Naive thymus-derived CD4-positive, alpha-beta T cell (primary cell): Measurements from ENCODE around the gene NPAS3. TPM values are rescaled to one million over a fixed set of nuclear protein-coding genes. Genes with fewer than 3 reads are reported as not detected.

Experiments
- ATAC-seq: fragments of 150-1000 bp; cut with Tn5 transposase; 2 replicates; pipeline ENCODE4 v1.10.0; 2021; ENCODE audit warnings: mild to moderate bottlenecking, moderate library complexity
- CTCF ChIA-PET: fragments of 350-600 bp; sonication (Branson Sonifier 250); formaldehyde crosslinking; loops from one replicate; lab custom pipeline; 2021; ENCODE audit warnings: antibody characterized with exemption; lab: Charles Lee
- POLR2A ChIA-PET: fragments of 350-600 bp; sonication (Branson Sonifier 250); formaldehyde crosslinking; loops from one replicate; lab custom pipeline; 2021; ENCODE audit warnings: antibody characterized with exemption, inconsistent platforms; lab: Charles Lee
- DNase-seq, 9 donors: peaks; one replicate each; pipeline versions ENCODE4 v3.0.0 to v3.0.0-alpha.2; 2020 to 2022; ENCODE audit warnings: mixed read lengths in 1 of 9
- H3K27ac ChIP-seq: one replicate; pipeline ENCODE4 v1.7.0; 2013; ENCODE audit warnings: mild to moderate bottlenecking, low read depth, low read length, moderate library complexity
- H3K27me3 ChIP-seq, 2 donors: one replicate each; pipeline ENCODE4 v1.7.0; 2013; ENCODE audit warnings: low read length in 2 of 2, mild to moderate bottlenecking in 2 of 2, moderate library complexity in 2 of 2; ENCODE audit not compliant: control insufficient read depth in 2 of 2, insufficient read depth in 2 of 2
- H3K36me3 ChIP-seq, 3 experiments: 1 replicate in 2 of 3; 2 replicates in 1 of 3; pipeline ENCODE4 v1.7.0; 2013; ENCODE audit warnings: low read length in 3 of 3, mild to moderate bottlenecking in 3 of 3, moderate library complexity in 1 of 3; ENCODE audit not compliant: insufficient read depth in 3 of 3, control insufficient read depth in 2 of 3
- H3K4me1 ChIP-seq, 2 donors: one replicate each; pipeline ENCODE4 v1.7.0; 2013; ENCODE audit warnings: low read length in 2 of 2, mild to moderate bottlenecking in 2 of 2, moderate library complexity in 1 of 2; ENCODE audit not compliant: control insufficient read depth in 2 of 2, insufficient read depth in 2 of 2
- H3K4me3 ChIP-seq: 2 replicates; pipeline ENCODE4 v1.7.0; 2013; ENCODE audit warnings: mild to moderate bottlenecking, low read length
- H3K9me3 ChIP-seq, 3 experiments: 1 replicate in 2 of 3; 2 replicates in 1 of 3; pipeline ENCODE4 v1.7.0; 2013; ENCODE audit warnings: low read length in 3 of 3; ENCODE audit not compliant: control insufficient read depth in 2 of 3
- H3K27ac Mint-ChIP-seq, 9 donors: one replicate each; pipeline ENCODE4 v1.8.0; 2020 to 2022; ENCODE audit warnings: mixed read lengths in 9 of 9, mild to moderate bottlenecking in 8 of 9, moderate library complexity in 5 of 9, inconsistent platforms in 2 of 9
- H3K27me3 Mint-ChIP-seq, 5 donors: one replicate each; pipeline ENCODE4 v1.8.0; 2021 to 2022; ENCODE audit warnings: mixed read lengths in 5 of 5, mild to moderate bottlenecking in 1 of 5
- H3K36me3 Mint-ChIP-seq, 5 donors: one replicate each; pipeline ENCODE4 v1.8.0; 2020 to 2022; ENCODE audit warnings: mixed read lengths in 5 of 5, mild to moderate bottlenecking in 3 of 5, inconsistent platforms in 1 of 5
- H3K4me1 Mint-ChIP-seq, 7 donors: one replicate each; pipeline ENCODE4 v1.8.0; 2020 to 2022; ENCODE audit warnings: mixed read lengths in 7 of 7, mild to moderate bottlenecking in 3 of 7, inconsistent platforms in 1 of 7
- H3K4me3 Mint-ChIP-seq, 10 donors: one replicate each; pipeline ENCODE4 v1.8.0; 2020 to 2022; ENCODE audit warnings: mild to moderate bottlenecking in 10 of 10, mixed read lengths in 10 of 10, moderate library complexity in 6 of 10, inconsistent platforms in 2 of 10
- H3K9me3 Mint-ChIP-seq, 11 donors: one replicate each; pipeline ENCODE4 v1.8.0; 2020 to 2022; ENCODE audit warnings: mixed read lengths in 11 of 11, mild to moderate bottlenecking in 4 of 11, inconsistent platforms in 1 of 11, moderate library complexity in 1 of 11
- intact Hi-C, 2 donors: fragments of 100-400 bp; cut with micrococcal nuclease; formaldehyde crosslinking; loops; one replicate each; pipeline ENCODE4 v1.15.1; 2023
- polyA plus RNA-seq, 2 donors: library from polyadenylated mRNA; unstranded; fragments of 300-500 nt; fragmentation: Illumina TruSeq; gene quantifications; one replicate each; pipeline ENCODE4 v1.2.3, GENCODE V29; 2021
- total RNA-seq, 6 experiments: library from RNA in 5 of 6; stranded (reverse) in 5 of 6; gene quantifications; 1 replicate in 5 of 6; 2 replicates in 1 of 6; pipeline ENCODE4 v1.2.3 and lab custom pipeline; 2021 to 2026

Gene NPAS3
- total and polyA plus RNA-seq, 7 experiments from 2014 or later = not detected

DNA sequence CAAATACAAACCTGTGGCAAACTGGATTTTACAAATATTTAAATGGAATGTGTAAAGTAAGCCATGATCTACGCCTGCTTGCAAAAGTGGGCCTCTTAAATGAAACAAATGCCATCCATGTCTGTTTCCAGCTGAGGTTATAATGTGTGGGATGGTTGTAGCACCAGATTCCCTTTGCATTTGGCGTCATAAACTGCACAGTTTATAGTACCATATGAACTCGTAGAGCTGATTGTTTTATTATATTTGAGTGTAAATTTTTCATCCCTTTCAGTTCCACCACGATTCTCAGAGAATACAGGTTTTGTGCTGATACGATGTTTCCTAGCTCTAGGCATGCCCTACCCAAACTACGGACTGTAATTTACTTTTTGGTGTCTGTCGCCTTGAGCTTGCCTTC lies 637.3 kb downstream of the NPAS3 start:
- Mint-ChIP-seq H3K4me3 (no peak overlapping the region), H3K4me1 (no peaks in the 10 kb centered on the region), H3K27ac (no peak overlapping the region), H3K9me3 (peaks cover 0 to 16% (median 1%) of the 10 kb centered on the region in 11 donors), H3K36me3 (no peaks in the 10 kb centered on the region), H3K27me3 (no peaks in the 10 kb centered on the region)
- H3K27me3 ChIP-seq = no peaks in the 10 kb centered on the region
- H3K4me1 ChIP-seq = no peaks in the 10 kb centered on the region
- no peaks in the 10 kb centered on the region for H3K36me3 ChIP-seq
- no peaks in the 10 kb centered on the region for H3K9me3 ChIP-seq
- POLR2A ChIA-PET = no interaction called here
- CTCF ChIA-PET = no interaction called here
- no peak overlapping the region for H3K27ac ChIP-seq
- no peak for DNase-seq
- intact Hi-C loops = no loop called here
- ATAC-seq = no peak
- H3K4me3 ChIP-seq = no peak overlapping the region

DNA sequence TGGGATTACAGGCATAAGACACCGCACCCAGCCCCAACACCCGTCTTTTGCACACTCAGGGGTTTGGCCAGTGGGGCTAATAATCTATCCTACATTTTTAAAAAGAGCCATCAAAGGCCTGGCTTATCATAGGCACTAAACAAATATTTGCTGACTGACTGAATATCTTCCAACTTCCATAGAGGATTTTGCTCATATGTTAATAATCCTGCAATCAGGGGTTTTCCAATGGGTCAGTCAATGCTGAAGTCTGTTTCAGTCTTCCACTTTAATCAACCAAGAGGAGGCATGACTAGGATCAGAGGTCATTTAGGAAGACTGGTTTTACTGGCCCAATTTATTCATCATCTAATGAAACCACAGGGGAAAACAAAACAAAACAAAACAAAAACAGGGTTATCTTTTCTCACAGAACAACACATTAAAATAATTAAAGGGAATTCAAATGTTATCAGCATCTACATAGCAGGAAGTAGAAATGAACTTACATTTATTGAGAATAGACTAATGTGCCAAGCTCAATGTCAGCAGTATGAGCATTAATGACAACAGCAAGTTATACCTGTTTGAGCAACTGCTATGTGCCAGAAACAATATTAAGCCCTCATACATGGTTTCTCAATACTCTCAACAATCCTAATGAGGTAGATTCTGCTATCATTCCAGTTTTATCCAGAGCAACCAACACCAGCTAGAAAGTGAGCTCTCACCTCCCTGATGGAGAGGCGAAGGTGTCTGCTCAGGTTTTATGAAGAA lies 640.0 kb downstream of the NPAS3 start:
- H3K27ac ChIP-seq = no peak overlapping the region
- no peaks in the 10 kb centered on the region for H3K4me1 ChIP-seq
- Mint-ChIP-seq H3K4me3 (no peak overlapping the region), H3K4me1 (no peaks in the 10 kb centered on the region), H3K36me3 (no peaks in the 10 kb centered on the region), H3K9me3 (peaks cover 0 to 11% (median 0%) of the 10 kb centered on the region in 11 donors), H3K27me3 (no peaks in the 10 kb centered on the region), H3K27ac (no peak overlapping the region)
- no peaks in the 10 kb centered on the region for H3K9me3 ChIP-seq
- ChIA-PET CTCF (no interaction called here), POLR2A (no interaction called here)
- H3K36me3 ChIP-seq = no peaks in the 10 kb centered on the region
- DNase-seq (no peak), ATAC-seq (no peak)
- no peak overlapping the region for H3K4me3 ChIP-seq
- intact Hi-C loops = no loop called here
- no peaks in the 10 kb centered on the region for H3K27me3 ChIP-seq

DNA sequence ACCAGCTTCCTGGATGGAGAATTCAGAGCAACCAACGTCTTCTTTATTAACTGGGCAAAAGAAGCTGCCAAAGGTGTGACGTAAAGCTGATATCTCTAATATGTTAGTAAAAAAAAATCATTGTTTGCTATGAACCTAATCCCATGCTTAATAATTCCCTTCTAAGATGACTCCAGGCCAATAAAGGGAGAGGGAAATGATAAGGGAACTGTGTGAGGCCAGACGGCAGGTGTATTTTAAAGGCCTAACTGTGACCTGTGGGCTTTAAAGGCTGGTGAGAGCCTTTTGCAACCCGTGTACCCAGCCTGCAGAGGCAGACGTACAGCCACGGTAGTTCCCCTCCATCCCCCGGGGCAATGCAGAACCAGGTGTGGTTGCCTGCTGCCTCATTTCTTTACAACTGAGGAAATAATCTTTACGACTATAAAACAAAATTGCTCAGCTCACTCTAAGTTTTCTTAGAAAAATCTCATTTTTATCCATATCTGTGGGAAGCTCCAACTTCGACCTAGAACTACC lies 641.6 kb downstream of the NPAS3 start:
- H3K36me3 ChIP-seq = no peaks in the 10 kb centered on the region
- Mint-ChIP-seq H3K36me3 (no peaks in the 10 kb centered on the region), H3K4me1 (no peaks in the 10 kb centered on the region), H3K27me3 (peaks cover 0 to 5% (median 0%) of the 10 kb centered on the region in 5 donors), H3K4me3 (no peak overlapping the region), H3K9me3 (peaks cover 0 to 5% (median 0%) of the 10 kb centered on the region in 11 donors), H3K27ac (no peak overlapping the region)
- ChIA-PET POLR2A (no interaction called here), CTCF (no interaction called here)
- H3K4me1 ChIP-seq = no peaks in the 10 kb centered on the region
- H3K9me3 ChIP-seq = no peaks in the 10 kb centered on the region
- intact Hi-C loops = no loop called here
- H3K27ac ChIP-seq = no peak overlapping the region
- H3K4me3 ChIP-seq = no peak overlapping the region
- ATAC-seq (no peak), DNase-seq (no peak)
- H3K27me3 ChIP-seq = no peaks in the 10 kb centered on the region

DNA sequence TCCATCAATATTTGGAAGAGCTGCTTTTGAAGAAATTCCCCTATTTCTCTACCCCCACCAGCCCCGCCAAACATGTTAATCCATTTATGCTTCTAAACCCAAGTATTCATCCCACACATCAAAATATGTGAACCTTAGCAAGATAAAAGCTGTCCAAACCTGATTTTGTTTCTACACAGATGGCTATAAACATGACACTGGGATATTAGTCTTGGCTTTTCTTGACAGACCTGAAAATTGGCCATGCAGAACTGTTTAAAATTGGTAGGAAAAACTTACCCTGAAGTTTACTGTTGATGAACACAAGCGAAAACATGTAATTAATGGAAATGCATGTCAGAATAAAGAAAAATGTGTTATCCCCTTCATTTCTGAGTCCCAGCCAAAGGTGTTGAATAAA lies 642.2 kb downstream of the NPAS3 start:
- no peaks in the 10 kb centered on the region for H3K4me1 ChIP-seq
- H3K36me3 ChIP-seq = no peaks in the 10 kb centered on the region
- intact Hi-C loops = no loop called here
- ChIA-PET CTCF (no interaction called here), POLR2A (no interaction called here)
- no peak overlapping the region for H3K4me3 ChIP-seq
- H3K4me3 Mint-ChIP-seq = no peak overlapping the region
- no peaks in the 10 kb centered on the region for H3K27me3 ChIP-seq
- no peaks in the 10 kb centered on the region for H3K4me1 Mint-ChIP-seq
- H3K27ac ChIP-seq = no peak overlapping the region
- H3K36me3 Mint-ChIP-seq = no peaks in the 10 kb centered on the region
- H3K27ac Mint-ChIP-seq = no peak overlapping the region
- peaks cover 0 to 5% (median 0%) of the 10 kb centered on the region in 5 donors for H3K27me3 Mint-ChIP-seq
- no peak for DNase-seq
- H3K9me3 Mint-ChIP-seq = peaks cover 0 to 5% (median 0%) of the 10 kb centered on the region in 11 donors
- H3K9me3 ChIP-seq = no peaks in the 10 kb centered on the region
- ATAC-seq = no peak

DNA sequence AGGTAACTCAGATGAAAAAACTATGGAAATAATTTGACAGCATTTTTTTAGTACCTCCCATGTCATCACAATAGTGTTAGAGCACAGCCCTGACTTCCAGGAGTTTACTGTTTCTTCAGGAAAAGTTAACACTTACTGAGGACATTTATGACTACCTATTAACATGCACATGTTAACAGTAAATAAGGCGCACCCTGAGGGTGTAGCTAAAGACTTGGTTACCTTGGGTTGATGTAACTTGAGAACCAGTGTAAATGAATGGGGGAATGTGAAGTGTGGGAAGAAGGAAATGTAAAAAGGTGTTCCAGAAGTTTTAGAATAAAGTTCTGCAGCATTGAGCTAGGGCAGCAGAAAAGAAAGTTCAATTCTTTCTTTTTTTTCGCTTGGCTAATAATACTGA lies 646.0 kb downstream of the NPAS3 start:
- no peak overlapping the region for H3K4me3 ChIP-seq
- POLR2A ChIA-PET = no interaction called here
- CTCF ChIA-PET = no interaction called here
- no peaks in the 10 kb centered on the region for H3K4me1 Mint-ChIP-seq
- no peak overlapping the region for H3K27ac Mint-ChIP-seq
- DNase-seq (no peak), ATAC-seq (no peak)
- no peaks in the 10 kb centered on the region for H3K9me3 ChIP-seq
- H3K27me3 ChIP-seq = no peaks in the 10 kb centered on the region
- no peak overlapping the region for H3K4me3 Mint-ChIP-seq
- H3K4me1 ChIP-seq = no peaks in the 10 kb centered on the region
- no peak overlapping the region for H3K27ac ChIP-seq
- no peaks in the 10 kb centered on the region for H3K36me3 Mint-ChIP-seq
- peaks cover 0 to 3% (median 0%) of the 10 kb centered on the region in 11 donors for H3K9me3 Mint-ChIP-seq
- peaks cover 0 to 5% (median 0%) of the 10 kb centered on the region in 5 donors for H3K27me3 Mint-ChIP-seq
- H3K36me3 ChIP-seq = no peaks in the 10 kb centered on the region
- intact Hi-C loops = no loop called here

DNA sequence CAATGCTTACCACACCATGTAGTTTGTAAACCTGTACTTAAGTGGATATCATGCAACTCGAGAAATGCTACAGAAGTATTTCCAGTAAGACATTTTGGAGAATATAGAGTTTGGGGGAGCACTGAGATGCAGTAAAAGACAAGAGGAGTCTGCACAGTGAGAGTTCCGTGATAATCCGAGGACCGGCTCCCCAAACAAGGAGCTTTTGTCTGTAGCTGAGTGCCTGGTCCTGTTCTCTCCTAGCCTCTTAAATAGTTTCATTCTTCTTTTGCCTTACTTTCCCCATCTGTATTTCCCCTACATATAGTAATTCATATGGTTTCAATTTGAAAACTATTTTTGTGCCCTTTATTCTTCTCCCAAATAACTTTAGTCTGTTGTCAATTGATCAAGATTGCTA lies 648.1 kb downstream of the NPAS3 start:
- DNase-seq = no peak
- Mint-ChIP-seq H3K9me3 (peaks cover 0 to 13% (median 0%) of the 10 kb centered on the region in 11 donors), H3K27ac (no peak overlapping the region), H3K36me3 (no peaks in the 10 kb centered on the region), H3K27me3 (peaks cover 0 to 5% (median 0%) of the 10 kb centered on the region in 5 donors), H3K4me1 (no peaks in the 10 kb centered on the region), H3K4me3 (no peak overlapping the region)
- H3K9me3 ChIP-seq = no peaks in the 10 kb centered on the region
- no peaks in the 10 kb centered on the region for H3K4me1 ChIP-seq
- ChIA-PET POLR2A (no interaction called here), CTCF (no interaction called here)
- H3K36me3 ChIP-seq = no peaks in the 10 kb centered on the region
- intact Hi-C loops = no loop called here
- no peak overlapping the region for H3K4me3 ChIP-seq
- no peak overlapping the region for H3K27ac ChIP-seq
- no peak for ATAC-seq
- H3K27me3 ChIP-seq = no peaks in the 10 kb centered on the region

DNA sequence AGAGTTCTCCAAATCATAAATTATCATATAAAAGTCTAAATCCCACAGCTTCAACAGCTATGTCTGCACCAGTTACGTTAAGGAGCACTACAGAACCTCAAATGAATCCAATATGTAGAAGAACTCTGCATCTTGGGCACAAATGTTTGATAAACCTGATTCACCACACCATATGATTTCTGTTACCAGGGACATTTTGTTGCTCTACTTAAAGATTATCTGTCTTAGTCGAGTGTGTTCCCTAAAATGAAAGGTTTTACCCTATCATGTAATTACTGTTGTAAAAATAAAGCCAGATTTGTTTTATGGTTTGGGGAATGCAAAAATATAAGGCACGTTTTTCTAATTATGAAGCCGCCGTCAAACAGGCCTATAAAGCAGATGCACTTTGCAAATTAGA lies 649.1 kb downstream of the NPAS3 start:
- Histone ChIP-seq H3K27me3 (no peaks in the 10 kb centered on the region), H3K4me3 (no peak overlapping the region), H3K9me3 (no peaks in the 10 kb centered on the region), H3K4me1 (no peaks in the 10 kb centered on the region), H3K27ac (no peak overlapping the region), H3K36me3 (no peaks in the 10 kb centered on the region)
- no peak overlapping the region for H3K4me3 Mint-ChIP-seq
- ChIA-PET CTCF (interaction anchor here (0.5 kb wide), 1 partner anchor 113 kb away, joined by 3 read pairs; no protein-coding TSS in a partner anchor), POLR2A (no interaction called here)
- no peaks in the 10 kb centered on the region for H3K4me1 Mint-ChIP-seq
- peaks cover 0 to 5% (median 0%) of the 10 kb centered on the region in 5 donors for H3K27me3 Mint-ChIP-seq
- intact Hi-C loops = no loop called here
- ATAC-seq (no peak), DNase-seq (no peak)
- no peaks in the 10 kb centered on the region for H3K36me3 Mint-ChIP-seq
- no peak overlapping the region for H3K27ac Mint-ChIP-seq
- H3K9me3 Mint-ChIP-seq = peaks cover 0 to 13% (median 0%) of the 10 kb centered on the region in 11 donors
